SIG-M5 treated with dmso at 0.1 percent for 504 hours (cell line): ENCODE results near the gene CCDC85A.

Experiments used
- DNase-seq: peaks from one replicate; lab custom pipeline; 2025; ENCODE audit not compliant: unreplicated experiment; lab: John Stamatoyannopoulos, UW

Gene CCDC85A

DNA sequence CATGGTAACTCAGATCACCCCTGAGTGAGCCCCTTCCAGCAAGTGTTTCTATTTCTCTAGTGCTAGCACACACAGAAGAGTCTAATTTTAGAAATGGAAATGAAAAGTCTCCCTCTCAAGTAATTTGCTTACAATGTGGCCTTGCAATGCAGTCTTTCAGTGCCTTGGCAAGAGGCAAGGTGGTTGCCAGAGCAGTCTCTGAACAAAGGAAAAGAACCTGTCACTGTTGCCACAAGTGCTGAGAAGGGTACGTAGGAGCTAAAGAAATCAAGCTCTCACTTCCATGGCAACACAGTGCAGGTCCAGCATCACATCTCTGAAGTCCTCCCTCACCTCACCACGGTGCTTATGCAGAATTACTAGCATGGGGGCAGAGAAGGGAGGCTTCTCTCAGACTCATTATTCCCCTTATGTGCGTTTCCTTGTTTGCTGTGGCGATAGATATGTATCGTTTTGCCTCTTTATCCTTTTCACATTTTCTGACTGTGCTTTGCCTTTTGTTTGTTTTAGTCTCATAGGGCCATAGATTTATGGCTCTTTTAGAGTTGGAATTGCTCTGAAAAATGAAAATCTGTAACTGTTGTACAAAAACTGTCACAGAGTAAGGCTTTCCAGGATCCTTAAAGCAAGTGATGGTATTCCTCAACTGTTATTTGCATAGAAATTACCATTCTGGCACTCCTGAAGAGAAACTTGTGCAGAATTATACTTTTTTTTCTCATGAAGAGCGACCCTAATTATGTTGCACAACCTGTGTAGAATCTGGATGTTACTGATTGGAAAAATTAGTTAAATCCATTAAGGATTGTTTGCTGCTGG is 164.8 kb downstream of the CCDC85A start:
- DNase-seq = no peak

DNA sequence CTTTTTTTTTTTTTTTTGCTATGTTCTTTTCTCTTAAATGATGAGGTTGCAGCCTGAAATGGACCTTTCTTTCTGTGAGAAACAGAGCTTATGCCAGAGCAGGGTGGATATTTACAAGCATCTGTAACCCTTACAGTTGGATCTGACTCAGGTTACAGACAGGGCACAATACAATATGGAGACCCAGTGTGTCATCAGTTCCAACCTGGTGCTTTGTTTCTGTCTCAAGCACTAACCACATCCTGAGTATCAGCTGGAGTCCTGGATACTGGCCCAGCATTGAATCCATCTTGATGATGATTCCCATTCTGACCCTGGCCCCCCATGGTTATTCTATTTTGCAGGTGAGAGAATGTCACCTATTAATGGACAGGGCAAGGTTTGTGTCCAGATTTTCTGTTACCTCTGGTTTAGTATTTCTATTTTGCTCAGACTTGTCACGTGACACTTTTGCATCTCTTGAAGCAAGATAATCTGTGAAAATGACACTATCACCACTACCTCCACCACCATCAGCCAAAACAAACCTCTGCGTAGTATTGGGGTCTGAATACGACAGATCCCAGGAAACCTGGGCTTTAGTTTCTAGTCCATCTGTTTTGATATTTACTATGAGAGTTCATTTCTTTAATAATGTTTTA is 174.0 kb downstream of the CCDC85A start:
- DNase-seq = no peak

DNA sequence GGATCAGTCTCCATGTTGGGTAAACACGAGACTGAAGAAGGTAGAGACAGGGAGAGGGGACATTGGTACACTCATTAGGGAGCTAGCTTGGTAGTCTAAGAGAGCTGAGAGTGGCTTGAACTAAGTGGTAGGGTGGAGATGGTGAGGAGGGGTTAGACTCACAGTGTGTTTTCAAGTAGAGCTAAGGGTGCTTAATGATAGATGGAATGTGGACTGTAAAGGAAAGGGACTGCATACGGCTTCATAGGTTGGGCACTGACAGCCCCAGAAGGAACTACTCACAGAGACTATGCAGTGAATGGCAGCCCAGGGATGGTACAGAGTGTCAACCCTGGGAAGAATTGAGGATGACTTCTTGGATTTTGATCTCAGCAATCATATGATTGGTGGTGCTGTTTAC is 178.1 kb downstream of the CCDC85A start:
- no peak for DNase-seq

DNA sequence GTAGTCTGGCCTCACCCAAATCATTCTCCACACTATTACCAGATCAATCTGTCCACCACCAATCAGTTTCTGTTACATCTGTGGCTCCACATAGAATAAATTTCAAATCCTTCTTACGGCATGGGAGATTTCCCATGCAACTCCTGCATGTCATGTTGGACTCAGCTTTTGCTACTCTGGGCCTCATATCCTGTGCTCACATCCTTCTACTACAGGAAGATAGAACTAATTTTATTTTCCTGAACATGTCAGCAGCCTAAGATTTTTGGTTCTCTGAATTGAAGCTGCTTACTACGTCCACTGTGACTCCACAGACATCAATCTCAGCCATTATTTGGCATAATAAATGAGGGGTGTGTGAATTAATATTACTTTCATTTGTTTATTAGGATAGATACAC is 181.1 kb downstream of the CCDC85A start:
- no peak for DNase-seq

DNA sequence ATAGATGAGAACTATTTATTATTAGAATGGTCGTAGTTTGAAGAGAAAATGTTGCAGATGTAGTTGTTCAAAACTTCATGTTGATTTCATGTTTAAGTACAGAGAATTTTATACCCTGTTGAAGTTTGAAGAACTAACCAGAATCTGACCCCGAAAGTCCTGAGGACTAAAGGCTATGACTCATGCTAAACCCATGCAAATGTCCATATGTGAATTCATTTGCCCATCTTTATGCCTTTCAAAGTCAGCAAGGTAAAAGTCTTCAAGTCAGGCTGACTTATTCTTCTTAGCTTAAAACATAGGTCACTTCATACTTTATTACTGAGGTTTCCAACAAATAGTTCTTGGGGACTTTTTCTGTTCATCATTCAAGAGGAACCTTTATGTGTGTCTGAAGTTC is 185.5 kb downstream of the CCDC85A start:
- no peak for DNase-seq

DNA sequence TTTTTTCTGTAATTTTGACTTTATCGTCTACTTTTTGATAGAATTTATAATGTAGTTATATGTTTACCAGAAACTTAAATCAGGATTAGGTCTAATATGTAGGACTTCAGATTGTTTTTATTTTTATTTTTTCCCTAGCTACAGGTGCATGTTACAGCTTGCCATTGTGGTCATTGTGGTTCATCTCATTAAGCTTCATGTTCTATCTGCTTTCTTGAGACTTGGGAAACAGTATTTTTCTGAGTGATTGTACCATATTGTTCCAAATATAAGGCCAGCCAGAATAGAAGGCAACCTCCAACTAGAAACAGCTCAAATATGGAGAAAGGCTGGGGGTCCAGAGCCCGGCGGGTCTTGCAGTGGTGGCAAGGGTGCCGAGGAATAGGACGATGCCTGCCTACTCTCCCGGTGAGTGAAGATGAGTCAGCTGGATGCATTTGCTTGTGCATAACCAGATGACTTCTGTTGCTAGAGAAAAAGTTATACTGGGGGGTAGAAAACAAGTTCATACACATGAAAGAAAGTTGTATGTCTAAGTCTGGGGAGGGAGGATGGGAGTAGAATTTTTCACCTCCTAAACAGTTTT is 188.4 kb downstream of the CCDC85A start:
- DNase-seq = no peak

DNA sequence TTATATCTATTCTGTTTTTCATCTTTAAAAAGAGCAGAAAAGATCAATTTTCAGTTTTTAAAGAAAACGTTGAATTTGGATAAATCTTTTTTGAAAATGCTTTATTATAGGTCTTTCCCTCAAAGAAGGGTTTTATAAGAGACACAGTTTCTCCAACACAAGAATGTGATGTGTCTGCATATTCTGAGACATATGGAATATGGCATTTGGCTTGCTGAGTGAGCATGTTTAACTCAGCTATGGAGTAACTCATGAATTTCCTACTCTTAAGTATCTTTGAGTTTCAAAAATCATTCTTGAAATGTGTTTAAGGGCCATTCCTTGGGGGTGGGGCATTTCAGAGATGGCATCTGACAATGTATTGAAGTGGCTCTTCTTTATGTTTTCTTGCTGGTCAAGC is 191.5 kb downstream of the CCDC85A start:
- DNase-seq = no peak

DNA sequence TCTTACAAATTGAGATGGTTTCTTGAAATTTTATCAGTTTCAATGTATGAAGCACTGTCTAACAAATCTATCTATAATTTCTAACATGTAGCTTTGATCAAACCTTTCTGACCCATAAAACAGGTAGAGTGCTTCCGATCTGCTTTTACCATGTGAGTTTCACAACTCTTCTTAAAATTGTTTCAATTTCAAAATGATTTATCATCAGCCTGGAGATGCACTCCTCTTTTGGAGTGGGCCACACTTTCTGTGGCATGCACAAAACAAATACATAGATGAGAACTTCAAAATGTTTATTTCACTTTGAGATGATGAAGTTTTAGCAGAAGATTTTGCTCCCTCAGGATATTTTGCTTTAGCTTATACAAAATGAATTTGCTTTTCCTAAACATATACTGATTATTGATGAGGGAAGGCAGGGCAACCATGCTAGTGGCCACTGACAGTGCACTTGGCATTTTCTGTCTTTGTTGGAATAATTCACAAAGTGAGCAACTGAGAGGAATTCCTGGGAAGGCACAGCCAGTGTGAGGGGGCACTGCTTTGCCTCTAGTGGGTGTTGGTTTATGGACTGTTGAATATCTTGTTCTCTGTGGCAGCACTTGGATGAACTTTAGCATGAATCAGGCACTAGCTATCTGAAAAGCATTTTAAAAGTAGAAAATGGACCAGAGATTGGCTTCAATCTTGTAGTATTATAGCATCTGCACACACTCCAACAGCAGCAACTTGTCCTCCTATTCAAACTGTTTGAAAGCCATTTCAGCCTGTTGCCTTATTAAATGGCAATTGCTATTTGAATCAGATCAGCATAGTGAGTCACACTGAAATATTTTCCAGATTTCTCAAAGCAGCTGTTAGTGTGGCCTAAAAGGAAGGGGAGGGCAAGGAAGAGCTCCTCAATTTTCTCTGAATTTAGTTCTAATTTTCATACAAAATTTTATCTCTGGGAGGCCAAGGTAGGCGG is 193.2 kb downstream of the CCDC85A start:
- no peak for DNase-seq

DNA sequence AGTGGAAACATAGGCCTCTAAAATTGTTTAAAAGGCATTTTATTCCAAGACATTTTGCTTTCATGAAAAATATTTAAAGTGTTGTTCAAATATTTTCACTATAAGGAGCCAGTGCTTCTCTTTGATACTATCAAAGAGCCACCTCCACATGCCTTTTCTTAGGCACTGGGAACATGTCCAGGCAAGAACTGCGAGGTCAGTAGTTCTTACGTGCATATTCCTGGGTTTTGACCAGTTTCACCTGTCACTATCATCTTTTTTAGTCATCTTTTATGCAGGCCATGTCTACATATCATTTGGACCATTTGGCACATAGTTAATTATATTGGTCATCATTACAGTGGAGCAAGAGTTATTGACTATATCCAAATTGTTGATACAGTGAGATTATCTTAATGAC is 195.3 kb downstream of the CCDC85A start:
- DNase-seq = no peak

DNA sequence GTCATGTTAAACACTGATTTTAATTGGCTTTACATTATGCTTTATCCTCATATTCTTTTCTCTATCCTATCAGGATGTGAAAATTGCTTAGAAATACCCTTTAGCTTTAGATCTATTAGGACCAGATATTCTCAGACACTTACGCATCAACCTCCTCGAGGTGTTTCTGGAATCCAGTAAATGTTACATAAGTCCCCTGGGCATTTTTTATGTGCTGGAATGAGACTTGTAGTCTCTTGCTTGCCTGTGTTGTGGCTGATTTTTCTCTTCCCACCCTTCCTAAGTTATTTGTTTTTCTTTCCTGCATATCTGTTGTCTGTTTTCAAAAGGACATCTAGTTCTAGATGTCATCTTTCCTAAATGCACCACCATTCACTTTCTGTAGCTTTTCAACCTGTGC is 197.1 kb downstream of the CCDC85A start:
- DNase-seq = no peak

DNA sequence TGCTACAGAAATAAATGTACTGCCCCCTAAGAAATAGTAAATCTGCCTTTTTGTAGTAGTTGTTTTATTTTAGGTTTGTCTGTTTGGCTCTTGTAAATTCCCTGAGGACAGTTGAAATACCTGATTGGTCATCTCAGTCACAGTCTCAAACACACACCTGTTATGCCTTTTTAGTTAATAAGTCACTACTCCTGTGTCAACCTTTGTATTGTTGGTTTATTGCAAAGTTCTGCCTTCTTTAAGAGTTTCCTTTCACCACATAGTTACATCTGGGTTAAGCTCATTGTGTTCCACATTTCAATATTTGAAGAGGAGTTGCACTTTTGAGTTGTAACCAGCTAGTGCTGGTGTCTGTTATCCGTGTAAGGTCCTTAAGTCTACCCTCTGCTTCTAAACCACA is 198.7 kb downstream of the CCDC85A start:
- no peak for DNase-seq

DNA sequence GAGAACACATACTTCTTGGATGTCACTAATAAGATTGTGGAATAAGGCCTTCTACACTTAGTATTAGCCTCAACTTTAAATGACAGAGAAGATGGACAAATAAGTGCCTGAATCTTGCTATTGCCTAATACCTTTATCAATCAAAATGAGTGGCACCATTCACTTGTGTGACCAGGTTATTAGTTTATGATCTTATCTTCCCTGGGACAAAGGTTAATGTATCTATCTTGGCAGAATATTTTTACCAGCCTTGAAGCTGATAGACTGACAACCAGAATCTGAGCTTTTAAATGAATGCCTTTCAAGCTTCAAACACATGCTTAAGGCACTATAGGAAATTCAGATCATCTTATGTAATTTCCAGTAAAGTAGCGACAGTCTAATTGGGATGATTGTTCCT is 202.9 kb downstream of the CCDC85A start:
- DNase-seq = no peak

DNA sequence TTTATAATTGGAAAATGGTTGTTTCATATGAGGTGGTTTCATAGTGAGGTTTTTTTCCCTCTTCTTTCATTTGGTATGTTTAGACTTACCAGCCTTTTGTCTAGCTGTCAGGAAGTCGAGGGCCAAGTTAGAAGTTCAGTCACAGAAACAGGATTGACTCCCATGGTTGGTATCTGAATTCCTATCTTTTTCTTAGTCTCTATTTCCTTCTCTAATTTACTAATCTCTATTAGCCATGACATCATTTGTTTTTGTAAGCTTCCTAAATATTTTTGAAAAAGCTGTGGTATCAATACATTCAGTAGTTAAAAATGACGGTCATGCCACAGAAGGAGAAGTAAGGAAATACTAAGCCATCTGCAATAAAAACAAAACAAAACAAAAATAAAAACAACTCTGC is 206.9 kb downstream of the CCDC85A start:
- DNase-seq = no peak

DNA sequence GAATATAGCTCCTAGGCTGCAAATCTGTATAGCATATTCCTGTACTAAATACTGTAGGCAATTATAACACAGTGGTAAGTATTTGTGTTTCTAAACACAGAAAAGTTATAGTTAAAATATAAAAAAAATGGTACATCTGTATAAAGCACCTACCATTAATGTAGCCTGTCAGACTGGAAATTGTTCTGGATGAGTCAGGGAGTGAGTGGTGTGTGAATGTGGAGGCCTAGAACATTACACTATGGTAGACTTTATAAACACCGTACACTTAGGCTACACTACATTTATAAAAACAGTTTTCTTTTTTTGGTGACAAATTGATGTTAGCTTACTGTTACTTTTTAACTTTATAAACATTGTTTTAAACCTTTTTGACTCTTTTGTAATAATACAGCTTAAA is 226.3 kb downstream of the CCDC85A start:
- no peak for DNase-seq

DNA sequence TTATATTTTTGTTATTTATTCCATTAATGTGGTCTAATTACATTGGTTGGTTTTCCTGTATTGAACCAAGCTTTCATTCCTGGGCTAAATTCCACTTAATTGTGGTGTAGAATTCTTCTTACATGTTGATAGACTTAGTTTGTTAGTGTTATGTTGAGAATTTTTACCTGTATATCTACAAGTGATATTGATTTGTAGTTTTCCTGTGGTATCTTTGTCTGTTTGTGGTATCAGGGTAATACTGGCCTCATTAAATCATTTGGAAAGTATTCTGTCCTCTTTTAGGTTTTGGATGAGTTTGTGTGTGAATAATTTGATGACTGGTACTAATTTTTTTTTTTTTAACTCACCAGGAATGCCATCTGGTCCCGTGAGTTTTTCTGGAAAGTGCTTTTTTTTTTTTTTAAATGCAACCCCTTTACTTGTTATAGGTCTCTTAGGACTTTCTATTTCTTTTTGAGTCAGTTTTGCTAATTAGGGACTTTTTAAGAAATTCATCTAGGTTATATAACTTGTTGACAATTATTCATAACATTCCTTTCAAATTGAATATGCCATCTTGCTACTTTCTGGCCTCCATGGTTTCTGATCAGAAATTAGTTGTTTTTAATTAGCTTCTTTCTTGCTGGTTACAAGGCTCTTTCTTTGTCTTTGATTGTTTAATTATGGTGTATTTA is 232.8 kb downstream of the CCDC85A start:
- DNase-seq = no peak
